ENCODE measurements around the gene OFD1.

DNA sequence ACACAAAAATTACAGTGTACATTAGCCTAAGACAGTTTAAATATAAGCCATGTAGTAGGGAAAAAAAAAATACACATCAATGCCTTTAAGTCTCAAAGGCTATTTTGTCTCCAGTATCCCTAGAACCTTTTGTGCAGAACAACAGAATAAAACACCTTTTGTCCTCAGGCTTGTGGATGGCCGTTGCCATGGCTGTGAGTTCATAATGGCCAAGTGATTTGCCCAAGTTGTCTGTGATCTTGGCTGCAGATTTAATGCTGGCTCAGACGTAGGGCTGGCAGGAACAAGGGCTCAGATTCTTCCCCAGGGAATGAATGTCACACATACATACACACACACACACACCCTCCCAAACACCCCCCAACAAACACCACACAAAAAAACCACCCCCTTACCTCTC lies 57.0 kb downstream of the OFD1 start:
- TF ChIP-seq, protein P1, sequence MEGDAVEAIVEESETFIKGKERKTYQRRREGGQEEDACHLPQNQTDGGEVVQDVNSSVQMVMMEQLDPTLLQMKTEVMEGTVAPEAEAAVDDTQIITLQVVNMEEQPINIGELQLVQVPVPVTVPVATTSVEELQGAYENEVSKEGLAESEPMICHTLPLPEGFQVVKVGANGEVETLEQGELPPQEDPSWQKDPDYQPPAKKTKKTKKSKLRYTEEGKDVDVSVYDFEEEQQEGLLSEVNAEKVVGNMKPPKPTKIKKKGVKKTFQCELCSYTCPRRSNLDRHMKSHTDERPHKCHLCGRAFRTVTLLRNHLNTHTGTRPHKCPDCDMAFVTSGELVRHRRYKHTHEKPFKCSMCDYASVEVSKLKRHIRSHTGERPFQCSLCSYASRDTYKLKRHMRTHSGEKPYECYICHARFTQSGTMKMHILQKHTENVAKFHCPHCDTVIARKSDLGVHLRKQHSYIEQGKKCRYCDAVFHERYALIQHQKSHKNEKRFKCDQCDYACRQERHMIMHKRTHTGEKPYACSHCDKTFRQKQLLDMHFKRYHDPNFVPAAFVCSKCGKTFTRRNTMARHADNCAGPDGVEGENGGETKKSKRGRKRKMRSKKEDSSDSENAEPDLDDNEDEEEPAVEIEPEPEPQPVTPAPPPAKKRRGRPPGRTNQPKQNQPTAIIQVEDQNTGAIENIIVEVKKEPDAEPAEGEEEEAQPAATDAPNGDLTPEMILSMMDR (conservative IDR thresholded peaks at IDR 0.05; ENCODE audit: low read depth, low read length): no peak
- TF ChIP-seq EZH2 (IDR thresholded peaks at IDR 0.05; ENCODE audit: low read length, unreplicated experiment): no peak
- TF ChIP-seq EZH2phosphoT487 (IDR thresholded peaks at IDR 0.05; ENCODE audit: borderline replicate concordance, low read length): no peak

All from PC-3 (cell line).